ENCODE data around the gene LNX1.

GRCh38 chr4:53619431-53619830 lies 28.1 kb upstream of the LNX1 start:
- TF ChIP-seq TCF12 (IDR thresholded peaks at IDR 0.05; ENCODE audit: low read depth) = no peak
- TF ChIP-seq REST (IDR thresholded peaks at IDR 0.05; ENCODE audit: low read depth) = no peak
- no peak for TF ChIP-seq TEAD4 (IDR thresholded peaks at IDR 0.05)
- TF ChIP-seq MAX (IDR thresholded peaks at IDR 0.05) = no peak
- no peak for TF ChIP-seq RAD21 (IDR thresholded peaks at IDR 0.05; ENCODE audit: low read depth)
- TF ChIP-seq CREB1 (IDR thresholded peaks at IDR 0.05; ENCODE audit: low read depth) = no peak
- no peak for TF ChIP-seq USF1 (IDR thresholded peaks at IDR 0.05)
- no peak for TF ChIP-seq EP300 (IDR thresholded peaks at IDR 0.05; ENCODE audit: borderline replicate concordance)
- TF ChIP-seq YY1 (IDR thresholded peaks at IDR 0.05; ENCODE audit: low read depth) = no peak

All from Ishikawa (cell line).